Osteocyte (in vitro differentiated cells): ENCODE data around the gene TCERG1L. TPM values are rescaled to one million over a fixed set of nuclear protein-coding genes. Genes with fewer than 3 reads are reported as not detected.

Source experiments
- DNase-seq: peaks from one replicate; pipeline ENCODE4 v3.0.0; 2021; ENCODE audit warnings: mixed read lengths; ENCODE audit not compliant: unreplicated experiment; ENCODE audit errors: extremely low spot score
- H3K27ac Mint-ChIP-seq: one replicate; pipeline ENCODE4 v1.8.0; 2021; ENCODE audit warnings: mild to moderate bottlenecking, mixed read lengths; ENCODE audit not compliant: unreplicated experiment
- H3K27me3 Mint-ChIP-seq: one replicate; pipeline ENCODE4 v1.8.0; 2021; ENCODE audit warnings: mixed read lengths; ENCODE audit not compliant: unreplicated experiment
- H3K36me3 Mint-ChIP-seq: one replicate; pipeline ENCODE4 v1.8.0; 2021; ENCODE audit warnings: mixed read lengths; ENCODE audit not compliant: unreplicated experiment
- H3K4me1 Mint-ChIP-seq: one replicate; pipeline ENCODE4 v1.8.0; 2021; ENCODE audit warnings: mixed read lengths; ENCODE audit not compliant: unreplicated experiment
- H3K4me3 Mint-ChIP-seq: one replicate; pipeline ENCODE4 v1.8.0; 2021; ENCODE audit warnings: mild to moderate bottlenecking, moderate library complexity, mixed read lengths; ENCODE audit not compliant: unreplicated experiment
- H3K9me3 Mint-ChIP-seq: one replicate; pipeline ENCODE4 v1.8.0; 2021; ENCODE audit warnings: mixed read lengths; ENCODE audit not compliant: unreplicated experiment
- total RNA-seq: library from RNA; stranded (reverse); gene quantifications from 2 replicates; pipeline ENCODE4 v1.2.1, GENCODE V29; 2021
- TF ChIP-seq, protein P1 (sequence below): fragments of 200-600 bp; sonication (generic); IDR thresholded peaks from 2 replicates; pipeline ENCODE4 v1.5.0; 2021; ENCODE audit warnings: antibody characterized with exemption, mild to moderate bottlenecking, moderate library complexity

The TCERG1L gene
- total RNA-seq, 1 donor from 2014 or later, result not detected

DNA sequence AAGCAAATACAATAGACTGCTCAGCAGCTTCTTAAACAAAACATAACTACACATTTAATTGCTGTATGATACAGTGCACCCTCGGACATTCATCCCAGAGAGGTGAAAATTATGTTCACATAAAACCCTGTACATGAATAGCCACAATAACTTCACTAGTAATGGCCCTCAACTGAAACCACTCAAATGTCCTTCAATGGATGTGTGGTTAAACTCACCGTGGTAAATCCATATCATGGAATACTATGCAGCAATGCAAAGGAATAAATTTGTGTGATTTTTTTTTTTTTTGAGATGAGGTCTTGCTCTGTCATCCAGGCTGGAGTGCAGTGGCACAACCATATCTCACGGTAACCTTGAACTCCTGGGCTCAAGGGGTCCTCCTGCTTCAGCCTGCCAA lies 252.7 kb downstream of the TCERG1L start:
- no peaks in the 10 kb centered on the region for H3K36me3 Mint-ChIP-seq
- TF ChIP-seq, protein P1, sequence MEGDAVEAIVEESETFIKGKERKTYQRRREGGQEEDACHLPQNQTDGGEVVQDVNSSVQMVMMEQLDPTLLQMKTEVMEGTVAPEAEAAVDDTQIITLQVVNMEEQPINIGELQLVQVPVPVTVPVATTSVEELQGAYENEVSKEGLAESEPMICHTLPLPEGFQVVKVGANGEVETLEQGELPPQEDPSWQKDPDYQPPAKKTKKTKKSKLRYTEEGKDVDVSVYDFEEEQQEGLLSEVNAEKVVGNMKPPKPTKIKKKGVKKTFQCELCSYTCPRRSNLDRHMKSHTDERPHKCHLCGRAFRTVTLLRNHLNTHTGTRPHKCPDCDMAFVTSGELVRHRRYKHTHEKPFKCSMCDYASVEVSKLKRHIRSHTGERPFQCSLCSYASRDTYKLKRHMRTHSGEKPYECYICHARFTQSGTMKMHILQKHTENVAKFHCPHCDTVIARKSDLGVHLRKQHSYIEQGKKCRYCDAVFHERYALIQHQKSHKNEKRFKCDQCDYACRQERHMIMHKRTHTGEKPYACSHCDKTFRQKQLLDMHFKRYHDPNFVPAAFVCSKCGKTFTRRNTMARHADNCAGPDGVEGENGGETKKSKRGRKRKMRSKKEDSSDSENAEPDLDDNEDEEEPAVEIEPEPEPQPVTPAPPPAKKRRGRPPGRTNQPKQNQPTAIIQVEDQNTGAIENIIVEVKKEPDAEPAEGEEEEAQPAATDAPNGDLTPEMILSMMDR, result no peak
- no peaks in the 10 kb centered on the region for H3K4me1 Mint-ChIP-seq
- no peak overlapping the region for H3K4me3 Mint-ChIP-seq
- no peaks in the 10 kb centered on the region for H3K27me3 Mint-ChIP-seq
- H3K27ac Mint-ChIP-seq, result no peak overlapping the region
- no peak for DNase-seq
- peaks cover 48% of the 10 kb centered on the region for H3K9me3 Mint-ChIP-seq

DNA sequence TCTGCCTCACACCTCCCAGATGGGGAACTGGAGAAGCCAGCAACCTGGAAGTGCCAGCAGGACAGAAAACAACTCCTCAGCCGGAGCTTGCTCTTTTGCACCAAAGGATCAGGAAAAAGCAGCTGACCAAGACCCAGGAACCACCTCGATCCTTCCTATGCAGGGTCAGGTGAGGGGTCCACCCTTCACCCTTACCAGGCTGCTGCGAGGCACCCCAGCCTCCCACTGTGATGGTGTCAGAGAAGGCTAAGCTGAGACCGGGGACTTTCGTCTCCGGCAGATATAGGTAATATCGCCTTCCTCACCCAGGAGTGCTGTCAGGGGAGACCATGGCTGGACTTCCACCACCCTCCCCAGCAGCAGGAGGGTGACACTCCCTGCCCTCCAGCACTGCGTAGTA lies 254.7 kb downstream of the TCERG1L start:
- H3K36me3 Mint-ChIP-seq, result no peaks in the 10 kb centered on the region
- peaks cover 56% of the 10 kb centered on the region for H3K9me3 Mint-ChIP-seq
- DNase-seq, result no peak
- TF ChIP-seq, protein P1, result no peak
- H3K27me3 Mint-ChIP-seq, result no peaks in the 10 kb centered on the region
- H3K4me1 Mint-ChIP-seq, result no peaks in the 10 kb centered on the region
- H3K4me3 Mint-ChIP-seq, result no peak overlapping the region
- no peak overlapping the region for H3K27ac Mint-ChIP-seq

DNA sequence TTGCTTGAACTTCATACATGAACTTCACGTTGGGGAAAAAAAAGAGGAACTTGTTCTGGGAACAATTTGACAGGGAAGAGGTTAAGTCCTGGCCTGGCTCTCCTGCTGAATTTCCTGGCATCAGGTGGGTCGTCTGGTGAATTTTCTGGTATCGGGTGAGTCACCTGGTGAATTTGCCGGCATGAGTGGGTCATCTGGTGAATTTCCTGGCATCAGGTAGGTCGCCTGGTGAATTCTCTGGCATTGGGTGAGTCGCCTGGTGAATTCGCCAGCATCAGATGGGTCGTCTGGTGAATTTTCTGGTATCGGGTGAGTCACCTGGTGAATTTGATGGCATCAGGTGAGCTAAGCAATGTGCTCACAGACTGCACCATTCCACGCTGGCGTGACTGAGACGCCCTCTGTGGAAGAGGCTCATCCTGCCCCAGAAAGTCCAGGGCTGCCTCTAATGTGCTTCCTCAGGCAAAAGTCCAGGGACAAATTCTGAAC lies 255.4 kb downstream of the TCERG1L start:
- TF ChIP-seq, protein P1, result no peak
- H3K36me3 Mint-ChIP-seq, result no peaks in the 10 kb centered on the region
- H3K4me3 Mint-ChIP-seq, result no peak overlapping the region
- DNase-seq, result no peak
- H3K9me3 Mint-ChIP-seq, result peaks cover 56% of the 10 kb centered on the region
- H3K27ac Mint-ChIP-seq, result no peak overlapping the region
- no peaks in the 10 kb centered on the region for H3K4me1 Mint-ChIP-seq
- no peaks in the 10 kb centered on the region for H3K27me3 Mint-ChIP-seq

DNA sequence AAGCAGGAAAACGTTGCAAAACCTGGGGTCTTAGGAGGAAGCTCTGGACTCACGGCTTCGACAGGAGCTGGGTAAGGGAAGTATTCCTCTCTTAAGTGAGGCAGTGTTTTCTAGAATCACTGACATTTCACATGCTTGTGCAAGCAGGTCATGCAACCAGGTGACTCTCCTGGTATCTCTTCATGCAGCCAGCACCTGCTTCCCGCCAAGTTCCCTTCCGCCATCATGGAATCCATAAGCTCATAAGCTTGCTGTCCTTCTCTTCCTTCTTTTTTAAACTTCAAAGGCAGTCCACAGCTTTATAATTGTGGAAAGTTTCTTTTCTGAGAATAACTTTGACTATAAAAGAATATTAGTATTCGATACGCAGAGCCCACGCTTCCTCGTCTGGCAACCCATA lies 256.1 kb downstream of the TCERG1L start:
- TF ChIP-seq, protein P1, result no peak
- no peaks in the 10 kb centered on the region for H3K27me3 Mint-ChIP-seq
- H3K36me3 Mint-ChIP-seq, result no peaks in the 10 kb centered on the region
- H3K27ac Mint-ChIP-seq, result no peak overlapping the region
- no peak overlapping the region for H3K4me3 Mint-ChIP-seq
- DNase-seq, result no peak
- H3K4me1 Mint-ChIP-seq, result no peaks in the 10 kb centered on the region
- peaks cover 56% of the 10 kb centered on the region for H3K9me3 Mint-ChIP-seq

DNA sequence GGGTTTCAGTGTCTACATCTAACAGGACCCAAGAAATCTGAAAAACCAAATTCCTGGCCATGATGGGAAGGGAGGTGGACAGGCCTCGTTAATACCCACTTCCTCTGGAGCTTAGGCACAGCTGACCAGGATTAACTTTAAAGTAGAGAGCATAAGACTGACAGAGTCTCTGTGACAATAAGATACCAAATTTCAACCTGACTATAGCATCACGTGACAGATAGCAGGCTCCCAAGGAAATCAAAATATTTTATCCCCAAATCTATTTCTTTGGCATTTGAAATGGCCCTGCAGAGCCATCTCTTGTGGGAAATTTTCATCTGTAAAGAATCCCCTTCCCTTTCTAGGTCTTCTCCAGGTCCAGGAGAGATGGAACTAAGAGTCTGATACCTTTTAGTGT lies 258.3 kb downstream of the TCERG1L start:
- H3K27me3 Mint-ChIP-seq, result no peaks in the 10 kb centered on the region
- DNase-seq, result no peak
- no peak overlapping the region for H3K27ac Mint-ChIP-seq
- H3K4me1 Mint-ChIP-seq, result no peaks in the 10 kb centered on the region
- TF ChIP-seq, protein P1, result no peak
- H3K36me3 Mint-ChIP-seq, result no peaks in the 10 kb centered on the region
- peaks cover 47% of the 10 kb centered on the region for H3K9me3 Mint-ChIP-seq
- no peak overlapping the region for H3K4me3 Mint-ChIP-seq
